GM18508 (cell line): ENCODE measurements around the gene NLRC5.
"Not testable (repeated sequence)": the region's sequence is repeated elsewhere in the genome, so short reads cannot be mapped to it uniquely, and the experiment has no call there.

Experiments used
- ATAC-seq: cut with Tn5 transposase; IDR thresholded peaks from one replicate; pipeline ENCODE4 v1.9.1; 2021; ENCODE audit warnings: moderate number of reproducible peaks; ENCODE audit not compliant: insufficient read depth, unreplicated experiment

The NLRC5 gene

DNA sequence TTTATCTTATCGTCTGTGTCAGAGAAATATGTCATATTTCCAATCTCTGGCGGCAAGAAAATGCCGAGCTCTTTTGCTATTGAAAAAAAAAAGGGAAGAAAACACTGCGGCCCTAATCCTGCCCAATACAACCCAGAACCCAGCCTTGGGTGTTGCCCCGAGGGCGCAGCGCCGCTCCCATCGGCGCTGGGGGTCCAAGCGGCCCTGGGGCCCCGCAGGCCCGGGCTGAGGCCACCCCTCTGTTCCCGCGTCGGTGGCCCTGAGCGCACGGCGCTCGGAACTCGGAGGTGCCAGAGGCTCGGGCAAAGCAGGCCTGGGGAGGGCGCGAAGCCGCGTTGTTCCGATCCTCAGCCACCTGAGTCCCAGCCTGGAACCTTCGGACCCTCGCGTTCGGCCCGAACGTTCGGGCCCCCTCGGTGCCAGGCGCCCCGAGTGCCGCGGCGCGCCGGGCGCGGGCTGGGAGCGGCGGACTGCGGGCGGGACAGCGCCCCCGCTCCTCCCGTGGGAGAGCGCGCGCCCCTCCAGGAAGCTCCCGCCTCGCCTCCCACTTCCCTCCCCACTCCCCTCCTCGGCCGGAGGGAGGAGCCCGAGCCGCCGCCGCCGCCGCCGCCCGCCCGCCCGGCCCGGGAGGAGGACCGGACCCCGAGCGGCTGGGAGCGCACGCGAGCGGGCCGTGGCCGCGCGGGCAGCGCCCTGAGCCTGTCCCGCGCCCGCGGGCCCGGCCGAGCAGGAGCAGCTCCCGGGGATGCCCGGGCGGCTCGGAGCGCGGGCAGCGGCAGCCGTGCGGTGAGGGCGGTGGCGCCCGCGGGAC, 102.8 kb downstream of the NLRC5 start, which contains the start of gene CPNE2:
TSS of gene CPNE2 (plus strand) at position 609 of the 811 bp plus-strand sequence. CDS start 18,160 bp downstream, outside the sequence.
- ATAC-seq = no peak

DNA sequence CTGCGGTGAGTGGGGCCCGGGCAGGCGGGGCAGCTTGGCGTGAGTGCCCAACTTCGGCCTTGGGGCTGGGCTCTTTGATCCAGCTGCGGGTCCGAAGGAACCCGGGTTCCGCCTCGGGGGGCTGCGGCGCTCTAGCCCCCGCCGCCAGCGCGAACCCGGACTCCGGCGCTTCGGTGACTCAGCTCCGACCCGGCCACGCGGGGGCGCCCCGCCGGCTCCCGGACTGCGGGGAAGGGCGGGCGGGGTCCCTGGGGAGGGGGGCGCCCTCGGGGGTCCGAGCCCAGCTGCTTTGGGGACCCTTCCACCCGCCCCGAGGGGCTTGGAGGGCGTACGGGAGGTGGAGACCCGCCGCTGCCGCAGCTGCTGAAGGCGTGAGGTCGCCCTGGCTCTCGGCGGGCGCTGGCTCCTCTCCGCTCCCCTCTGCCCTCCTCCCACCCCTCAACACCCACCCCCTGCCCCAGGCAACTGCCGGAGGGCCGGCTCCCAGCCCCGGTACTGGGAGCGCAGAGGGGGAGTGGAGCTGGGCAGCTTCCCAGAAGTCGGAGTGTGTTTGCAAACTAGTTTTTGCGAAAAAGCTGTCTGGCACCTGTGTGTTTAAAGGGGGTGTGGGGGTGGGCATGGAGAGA, 103.5 kb downstream of the NLRC5 start:
- ATAC-seq = no peak

DNA sequence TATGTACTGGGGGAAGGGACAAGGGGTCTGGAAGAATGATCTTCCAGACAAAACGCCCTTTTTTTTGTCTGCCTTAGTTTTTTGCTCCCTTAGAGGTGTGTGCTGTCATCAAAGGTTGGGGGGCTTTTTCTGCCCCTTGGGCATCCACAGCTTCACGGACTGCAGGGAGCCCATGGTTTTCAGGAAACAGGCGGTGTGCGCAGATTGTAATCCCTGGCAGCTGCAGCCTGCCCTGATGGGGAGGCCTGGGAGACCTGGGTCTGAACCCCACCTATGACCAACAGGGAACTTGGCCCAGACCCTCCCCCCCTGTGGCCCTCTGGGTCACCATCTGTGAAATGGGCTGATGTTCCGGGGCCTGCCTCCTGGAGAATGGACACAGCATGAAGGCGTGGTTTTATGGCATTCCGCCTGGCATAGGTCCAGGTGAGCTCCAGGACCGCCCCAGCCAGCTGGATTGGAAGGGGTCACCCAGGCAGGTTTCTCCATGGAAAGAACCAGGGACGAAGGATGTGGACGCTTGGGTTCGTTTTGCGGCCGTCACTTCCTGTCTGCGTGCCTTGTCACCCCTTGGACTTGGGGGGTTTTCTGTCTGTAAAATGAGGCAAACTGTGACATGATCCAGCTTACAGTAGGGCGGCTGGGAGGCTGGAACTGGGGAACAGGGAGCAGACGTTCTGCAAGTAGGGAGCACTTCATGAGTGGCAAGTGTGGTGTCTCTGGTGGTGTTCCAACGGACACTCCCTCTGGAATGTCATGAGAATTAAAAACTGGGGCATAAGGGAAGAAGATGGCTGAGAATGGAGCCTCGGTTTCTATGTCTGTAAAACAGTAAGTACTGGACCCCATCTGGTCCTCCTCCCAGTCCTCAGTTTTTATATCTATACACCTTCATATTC, 104.6 kb downstream of the NLRC5 start:
- ATAC-seq = no peak

DNA sequence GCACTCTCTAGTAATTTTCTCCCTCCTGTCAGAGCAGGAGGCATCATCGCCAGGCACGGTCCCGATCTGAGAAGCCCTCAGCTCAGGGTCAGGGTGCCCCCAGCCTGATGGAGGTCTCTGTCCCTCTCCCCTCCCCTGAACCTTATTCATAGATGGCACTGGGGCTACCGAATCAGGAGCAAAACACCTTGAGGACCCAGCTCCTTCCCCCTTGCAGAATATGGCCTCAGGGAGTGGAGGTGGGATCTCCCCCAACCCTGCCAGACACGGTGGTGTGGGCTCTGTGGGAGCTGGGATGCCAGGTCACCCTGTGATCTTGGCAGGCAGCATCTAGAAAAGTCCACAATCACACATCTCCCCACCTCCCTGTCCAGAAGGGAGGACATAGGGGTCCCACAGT, 105.6 kb downstream of the NLRC5 start:
- ATAC-seq = no peak

DNA sequence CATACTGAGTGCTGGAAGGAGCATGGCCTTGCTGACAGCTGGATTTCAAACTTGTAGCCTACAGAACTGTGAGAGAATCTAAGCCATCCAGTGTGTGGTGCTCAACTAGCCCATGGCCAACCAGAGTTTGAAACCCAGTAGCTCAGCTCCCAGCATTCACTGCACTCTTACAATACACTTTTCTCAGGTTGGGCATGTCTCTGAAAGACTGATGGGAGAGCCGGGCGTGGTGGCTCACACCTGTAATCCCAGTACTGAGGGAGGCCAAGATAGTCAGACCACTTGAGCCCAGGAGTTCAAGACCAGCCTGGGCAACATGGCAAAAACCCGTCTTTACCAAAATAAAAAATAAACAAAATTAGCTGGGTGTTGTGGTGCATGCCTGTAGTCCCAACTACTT, 106.8 kb downstream of the NLRC5 start:
- no peak for ATAC-seq

DNA sequence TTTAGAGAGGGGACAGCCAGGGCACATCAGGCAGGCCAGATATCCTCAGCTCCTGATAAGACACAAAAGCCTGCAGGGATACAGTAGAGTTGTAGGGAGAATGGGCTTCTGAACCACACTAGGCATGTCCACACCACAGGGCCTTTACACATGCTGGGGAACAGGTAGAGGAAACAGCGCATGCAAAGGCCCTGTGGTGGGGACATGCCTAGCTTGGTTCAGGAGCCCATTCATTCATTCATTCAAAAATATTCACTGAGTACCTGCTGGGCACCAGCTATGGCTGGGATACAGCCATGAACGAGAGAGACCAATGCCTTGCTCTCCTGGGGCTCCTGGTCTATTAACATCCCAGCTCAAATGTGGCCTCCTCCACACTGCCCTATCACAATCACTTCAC, 107.4 kb downstream of the NLRC5 start:
- no peak for ATAC-seq

DNA sequence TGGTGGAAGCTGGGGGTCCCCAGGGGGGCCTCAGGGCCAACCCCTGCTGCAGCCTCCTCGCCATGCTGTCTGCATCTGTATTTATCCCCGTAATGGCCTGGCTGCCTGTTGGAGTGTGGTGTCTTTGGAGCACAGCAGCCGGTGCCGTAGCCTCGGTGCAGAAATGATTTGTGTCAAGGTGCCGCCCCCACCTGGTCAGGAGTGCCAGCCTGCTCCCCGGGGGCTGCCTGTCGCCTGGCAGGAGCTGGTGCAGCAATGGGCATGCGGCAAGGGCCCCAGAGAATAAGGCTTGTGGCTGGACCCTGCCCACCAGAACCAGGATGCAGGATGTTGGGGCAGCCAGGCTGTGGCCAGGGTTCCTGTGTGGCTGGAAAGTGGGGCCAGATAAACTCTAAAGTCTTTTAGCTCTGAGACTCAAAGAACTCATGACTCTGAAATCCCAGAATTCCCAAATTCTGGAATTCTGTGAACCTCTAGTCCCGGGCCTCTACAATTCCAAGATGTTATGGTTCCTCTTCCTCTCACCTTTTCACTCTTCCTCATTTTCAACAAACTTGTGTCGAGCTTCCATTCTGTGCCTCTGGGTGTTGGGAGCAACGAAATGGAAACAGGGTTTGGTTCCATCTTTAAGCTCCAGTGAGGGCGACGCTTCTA, 109.0 kb downstream of the NLRC5 start:
- ATAC-seq = no peak

DNA sequence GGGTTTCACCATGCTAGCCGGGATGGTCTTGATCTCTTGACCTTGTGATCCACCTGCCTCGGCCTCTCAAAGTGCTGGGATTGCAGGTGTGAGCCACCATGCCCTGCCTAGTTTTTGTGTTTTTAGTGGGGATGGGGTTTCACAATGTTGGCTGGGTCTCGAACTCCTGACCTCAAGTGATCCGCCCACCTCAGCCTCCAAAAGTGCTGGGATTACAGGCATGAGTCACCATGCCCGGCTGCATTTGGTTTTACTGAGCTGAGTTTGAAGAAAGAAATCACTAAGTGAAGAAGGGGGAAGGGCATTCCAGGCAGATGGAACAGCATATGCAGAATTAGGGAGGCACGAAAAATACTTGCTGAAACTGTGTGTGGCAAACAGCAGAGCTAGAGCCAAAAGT, 110.6 kb downstream of the NLRC5 start:
- ATAC-seq = not testable (repeated sequence)

DNA sequence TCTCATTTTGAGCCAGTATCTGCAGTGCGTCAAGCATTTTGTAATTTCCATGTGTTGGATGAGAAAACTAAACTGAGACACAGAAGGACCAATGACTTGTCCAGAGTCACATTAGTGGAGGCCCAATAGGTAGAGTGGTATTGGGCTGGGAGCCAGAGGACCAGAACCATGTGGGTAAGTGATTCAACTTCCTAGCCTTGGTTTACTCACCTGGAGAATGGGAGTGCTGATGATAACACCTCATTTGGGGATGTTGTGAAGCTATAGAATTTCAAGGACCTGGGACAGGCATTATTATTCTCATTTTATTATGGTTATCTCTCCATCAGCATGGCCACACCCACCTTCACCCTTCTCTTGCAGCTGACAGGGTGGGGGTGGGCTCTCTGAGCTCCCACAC, 111.1 kb downstream of the NLRC5 start:
- ATAC-seq = no peak

DNA sequence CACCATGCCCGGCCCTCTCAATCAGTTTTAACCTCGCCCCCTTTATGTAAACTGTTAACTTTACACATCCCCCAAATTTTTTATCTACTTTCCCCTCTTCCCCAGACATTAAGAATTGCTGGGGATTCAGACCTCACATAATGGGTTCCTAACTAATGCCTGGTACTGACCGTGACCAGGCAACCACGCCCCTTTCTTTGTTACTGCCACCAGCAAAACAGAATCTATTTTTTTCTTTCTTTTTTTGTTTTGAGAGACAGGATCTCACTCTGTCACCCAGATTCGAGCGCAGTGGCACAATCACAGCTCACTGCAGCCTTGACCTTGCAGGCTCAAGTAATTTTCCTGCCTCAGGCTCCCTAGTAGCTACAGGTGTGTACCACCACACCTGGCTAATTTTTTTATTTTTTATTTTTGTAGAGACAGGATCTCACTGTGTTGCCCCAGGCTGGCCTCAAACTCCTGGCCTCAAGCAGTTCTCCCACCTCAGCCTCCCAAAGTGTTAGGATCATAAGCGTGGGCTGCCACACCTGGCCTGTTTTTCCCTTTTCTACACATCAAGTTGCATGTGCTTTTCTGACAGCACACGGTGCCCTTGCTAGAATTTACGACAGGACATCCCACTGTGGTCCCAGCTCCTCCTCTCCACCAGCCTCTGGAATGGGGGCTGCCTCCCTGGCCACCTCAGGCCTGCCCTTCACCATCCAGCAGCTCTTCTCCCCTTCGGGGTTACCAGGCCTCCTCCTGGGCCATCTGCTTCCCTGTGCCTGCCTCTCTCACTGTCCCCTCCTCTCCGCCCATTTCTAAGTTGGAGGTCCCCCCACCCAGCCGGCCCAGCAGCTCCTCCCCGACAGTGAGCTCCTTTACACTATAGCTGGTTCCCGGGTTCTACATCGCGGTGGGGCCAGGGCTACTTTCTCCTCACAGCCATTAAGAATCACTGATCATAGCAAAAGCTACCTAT, 113.8 kb downstream of the NLRC5 start:
- ATAC-seq = no peak

DNA sequence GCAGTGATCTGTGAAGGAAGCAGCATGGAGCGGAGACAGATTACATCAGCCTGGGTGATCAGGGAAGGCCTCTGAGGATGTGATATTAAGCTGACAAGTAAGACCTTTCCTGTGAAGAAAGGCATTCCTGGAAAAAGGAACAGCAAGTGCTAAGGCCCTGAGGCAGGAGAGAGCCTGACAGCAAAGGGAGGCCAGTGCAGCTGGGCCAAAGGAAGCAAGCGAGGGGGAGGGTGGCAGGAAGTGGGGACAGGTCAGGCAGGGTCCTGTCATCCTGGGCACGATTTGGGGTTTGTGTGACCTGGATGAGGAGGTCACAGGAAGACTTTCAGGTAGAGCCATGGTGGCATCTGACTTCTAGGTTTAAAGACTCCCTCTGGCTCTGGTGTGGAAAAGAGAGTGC, 115.3 kb downstream of the NLRC5 start:
- ATAC-seq = no peak

DNA sequence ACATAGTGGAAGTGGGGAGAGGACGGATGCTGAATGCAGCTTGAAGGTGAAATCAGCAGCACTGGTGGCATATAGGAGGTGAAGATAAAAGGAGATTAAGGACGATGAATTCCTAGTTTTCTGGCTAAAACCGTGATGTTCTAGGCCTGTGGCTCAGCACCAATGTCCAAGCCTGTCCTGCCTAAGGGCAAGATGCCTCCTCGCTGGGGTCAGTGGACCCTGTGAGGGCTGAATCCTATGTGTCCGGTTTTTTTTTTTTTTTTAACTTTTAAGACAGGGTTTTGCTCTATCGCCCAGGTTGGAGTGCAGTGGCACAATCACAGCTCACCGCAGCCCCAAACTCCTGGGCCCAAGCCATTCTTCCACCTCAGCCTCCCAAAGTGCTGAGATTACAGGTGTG, 115.8 kb downstream of the NLRC5 start:
- no peak for ATAC-seq

DNA sequence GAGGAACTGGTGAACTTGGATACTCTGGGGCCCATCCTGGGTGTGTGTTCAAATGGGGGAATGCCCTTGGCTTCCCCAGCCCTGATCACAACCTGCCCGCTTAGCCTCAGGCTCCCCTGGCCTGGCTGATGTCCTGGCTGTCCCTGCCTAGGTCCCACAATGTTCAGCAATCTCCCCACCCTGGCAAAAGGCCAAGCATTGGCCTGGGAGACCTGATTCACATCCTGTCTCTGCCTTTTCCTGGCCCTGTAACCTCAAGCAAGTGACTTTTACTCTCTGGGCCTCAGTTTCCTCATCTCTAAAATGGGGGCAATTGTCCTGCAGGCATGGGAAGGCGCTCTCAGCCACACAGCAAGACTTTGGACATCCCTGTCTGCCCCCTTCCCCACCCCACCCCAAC, 117.4 kb downstream of the NLRC5 start:
- no peak for ATAC-seq

DNA sequence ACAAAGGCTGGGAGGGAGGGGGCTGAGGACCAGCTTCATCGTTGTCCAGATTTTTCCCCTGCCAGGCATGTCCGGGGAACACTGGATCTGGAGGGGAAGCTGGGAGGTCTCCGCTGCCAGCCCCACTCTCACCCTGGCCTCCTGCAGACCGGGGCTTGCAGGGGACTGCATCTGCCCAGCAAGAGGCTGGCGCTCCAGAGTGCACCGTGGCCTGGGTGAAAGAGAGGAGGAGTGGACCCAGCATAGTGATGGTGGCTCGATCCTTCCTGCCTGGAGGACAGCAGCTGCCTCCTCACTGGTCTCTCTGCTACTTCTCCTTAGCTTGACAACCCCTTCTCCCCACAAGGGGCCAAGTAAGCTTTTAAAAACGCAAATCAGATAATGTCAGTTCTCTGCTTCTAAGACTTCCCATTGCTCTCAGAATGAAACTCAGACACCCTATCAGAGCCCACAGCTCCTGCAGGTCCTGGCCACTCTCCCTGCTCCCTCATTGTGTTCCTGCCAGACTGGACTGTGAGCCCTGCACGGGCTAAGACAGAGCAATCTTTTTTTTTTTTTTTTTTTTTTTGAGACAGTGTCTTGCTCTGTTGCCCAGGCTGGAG, 118.1 kb downstream of the NLRC5 start:
- ATAC-seq = no peak

DNA sequence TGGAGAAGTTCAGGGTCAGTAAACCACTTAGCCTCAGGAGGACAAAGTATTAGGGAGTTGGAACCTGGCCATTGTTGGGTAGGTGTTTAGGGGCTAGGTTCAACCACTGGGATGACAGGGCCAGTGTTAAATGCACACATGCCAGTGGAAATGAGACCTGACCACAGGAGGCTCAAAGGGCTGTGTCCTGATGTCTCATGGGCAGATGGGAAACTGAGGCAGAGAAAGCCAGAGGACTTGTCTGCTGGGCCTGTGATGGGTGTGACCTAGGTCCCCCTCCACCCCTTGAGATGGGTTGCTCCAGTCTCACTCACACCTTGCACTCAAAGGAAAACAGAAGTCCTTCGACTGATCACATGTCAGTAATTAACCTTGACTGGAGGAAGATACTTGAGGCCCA, 119.1 kb downstream of the NLRC5 start:
- ATAC-seq = no peak

DNA sequence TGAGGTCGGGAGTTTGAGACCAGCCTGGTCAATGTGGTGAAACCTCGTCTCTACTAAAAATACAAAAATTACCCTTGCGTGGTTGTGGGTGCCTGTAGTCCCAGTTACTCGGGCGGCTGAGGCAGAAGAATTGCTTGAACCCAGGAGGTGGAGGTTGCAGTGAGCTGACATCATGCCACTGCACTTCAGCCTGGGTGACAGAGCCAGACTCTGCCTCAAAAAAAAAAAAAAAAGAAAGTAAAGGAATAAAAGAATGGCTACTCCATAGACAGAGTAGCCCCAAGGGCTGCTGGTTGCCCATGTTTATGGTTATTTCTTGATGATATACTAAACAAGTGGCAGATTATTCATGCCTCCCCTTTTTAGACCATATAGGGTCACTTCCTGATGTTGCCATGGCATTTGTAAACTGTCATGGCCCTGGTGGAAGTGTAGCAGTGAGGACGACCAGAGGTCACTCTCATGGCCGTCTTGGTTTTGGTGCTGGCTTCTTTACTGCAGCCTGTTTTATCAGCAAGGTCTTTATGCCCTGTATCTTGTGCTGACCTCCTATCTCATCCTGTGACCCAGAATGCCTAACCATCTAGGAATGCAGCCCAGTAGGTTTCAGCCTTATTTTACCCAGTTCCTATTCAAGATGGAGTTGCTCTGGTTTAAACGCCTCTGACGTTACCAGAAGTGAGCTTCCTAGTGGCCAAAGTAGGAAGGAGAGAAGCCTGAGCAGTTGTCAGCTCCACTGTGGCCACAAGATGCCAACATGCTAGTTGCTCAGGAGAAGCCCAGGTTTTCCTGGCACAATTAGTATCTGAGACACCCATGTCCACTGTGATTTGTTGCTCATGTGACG, 120.1 kb downstream of the NLRC5 start:
- not testable (repeated sequence) for ATAC-seq

DNA sequence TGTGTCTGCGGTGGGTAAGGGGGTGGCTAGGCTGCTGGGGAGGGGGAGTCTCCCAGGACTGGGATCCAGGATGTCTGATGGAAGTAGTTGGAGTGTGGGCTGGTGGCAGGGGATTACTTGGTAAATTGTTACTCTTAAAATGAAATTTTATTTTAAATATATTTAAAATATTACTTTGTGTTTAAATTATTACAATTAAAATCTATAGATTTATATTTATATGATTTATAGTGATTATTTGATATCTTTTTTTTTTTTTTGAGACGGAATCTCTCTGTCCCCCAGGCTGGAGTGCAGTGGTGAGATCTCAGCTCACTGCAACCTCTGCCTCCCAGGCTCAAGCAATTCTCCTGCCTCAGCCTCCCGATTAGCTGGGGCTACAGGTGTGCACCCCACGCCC, 121.6 kb downstream of the NLRC5 start:
- ATAC-seq = no peak

DNA sequence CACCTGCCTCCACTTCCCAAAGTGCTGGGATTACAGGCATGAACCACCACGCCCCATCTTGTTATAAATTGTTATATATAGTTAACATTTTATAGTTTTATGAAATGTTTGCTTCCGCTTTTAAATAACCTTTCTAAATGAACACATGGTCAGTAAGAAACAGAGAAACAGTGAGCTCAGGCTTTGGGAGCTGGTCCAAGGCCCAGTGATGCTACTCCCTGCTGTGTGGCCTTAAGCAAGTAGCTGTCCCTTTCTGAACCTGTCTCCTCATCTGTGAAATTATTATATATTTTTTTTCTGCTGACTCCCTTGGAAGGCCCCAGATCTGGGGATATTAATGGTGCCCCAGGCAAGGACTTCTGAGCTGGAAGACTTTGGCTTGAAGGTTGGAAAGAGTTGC, 122.1 kb downstream of the NLRC5 start:
- no peak for ATAC-seq
